HCT116 (cell line): ENCODE measurements around the gene PPIF. TPM values are rescaled to one million over a fixed set of nuclear protein-coding genes. Genes with fewer than 3 reads are reported as not detected.

Experiments
- ATAC-seq: fragments of 200-7000 bp; cut with Tn5 transposase; 2 replicates; pipeline ENCODE4 v1.9.1; 2020; ENCODE audit warnings: mild to moderate bottlenecking, moderate library complexity
- BruUV-seq: library from RNA; stranded (reverse); fragments of 400-500 nt; replicated peaks from 2 replicates; lab custom pipeline; 2021; lab: Mats Ljungman, UMichigan
- CTCF ChIA-PET: fragments of 300-600 bp; sonication (Branson Sonifier 250); formaldehyde crosslinking; loops from one replicate; lab custom pipeline; 2021; ENCODE audit warnings: antibody characterized with exemption; lab: Charles Lee
- POLR2A ChIA-PET: fragments of 300-600, 350-600 bp; sonication (Branson Sonifier 250); formaldehyde crosslinking; loops from one replicate; lab custom pipeline; 2021; ENCODE audit warnings: antibody characterized with exemption; lab: Charles Lee
- RAD21 ChIA-PET, 2 experiments: fragments of 300-600 bp; sonication (Branson Sonifier 250); formaldehyde crosslinking; loops; one replicate each; lab custom pipeline; 2023; ENCODE audit warnings: low total read pairs in 2 of 2; ENCODE audit not compliant: uncharacterized antibody in 2 of 2, unreplicated experiment in 2 of 2, low non-redundant PET in 1 of 2; lab: Charles Lee
- DNase-seq: peaks from one replicate; pipeline ENCODE4 v3.0.0-alpha.2; 2010; ENCODE audit warnings: low read depth, low spot score
- H2AFZ ChIP-seq: fragments of 200-600 bp; shearing (Covaris generic), sonication (generic); 2 replicates; pipeline ENCODE4 v1.6.1; 2017; ENCODE audit warnings: low read depth, mixed run types, mixed read lengths, antibody characterized with exemption, low read length; ENCODE audit not compliant: poor library complexity, severe bottlenecking
- H3K27ac ChIP-seq: 2 replicates; pipeline ENCODE4 v1.5.1; 2012; ENCODE audit warnings: low read depth, low read length
- H3K27me3 ChIP-seq: fragments of 200-600 bp; sonication (generic); 2 replicates; pipeline ENCODE4 v1.6.1; 2016; ENCODE audit warnings: mixed run types, low read length, mixed read lengths; ENCODE audit not compliant: insufficient read depth
- H3K36me3 ChIP-seq, 2 experiments: fragments of 200-500 bp in 1 of 2; fragments of 200-600 bp in 1 of 2; sonication (Bioruptor generic) in 1 of 2; sonication (generic) in 1 of 2; 2 replicates each; pipeline versions ENCODE4 v1.5.1 to v1.6.1; 2014 to 2016; ENCODE audit warnings: low read length in 2 of 2, inconsistent platforms in 1 of 2, mixed read lengths in 1 of 2, mixed run types in 1 of 2; ENCODE audit not compliant: insufficient read depth in 2 of 2, control insufficient read depth in 1 of 2
- H3K4me1 ChIP-seq, 2 experiments: fragments of 200-600 bp in 1 of 2; sonication (generic) in 1 of 2; 2 replicates each; pipeline versions ENCODE4 v1.5.1 to v1.6.1; 2012 to 2017; ENCODE audit warnings: low read length in 2 of 2, inconsistent platforms in 1 of 2, mild to moderate bottlenecking in 1 of 2, mixed read lengths in 1 of 2, mixed run types in 1 of 2, moderate library complexity in 1 of 2; ENCODE audit not compliant: insufficient read depth in 2 of 2, control insufficient read depth in 1 of 2
- H3K4me2 ChIP-seq: fragments of 200-600 bp; sonication (generic); 2 replicates; pipeline ENCODE4 v1.6.1; 2017; ENCODE audit warnings: mixed run types, low read length, mixed read lengths
- H3K4me3 ChIP-seq, 2 experiments: fragments of 200-600 bp in 1 of 2; sonication (generic) in 1 of 2; replicated peaks in 1 of 2; 2 replicates each; pipeline ENCODE4 v1.5.1; 2011 to 2016; ENCODE audit warnings: low read length in 2 of 2, control low read depth in 1 of 2, low read depth in 1 of 2, mild to moderate bottlenecking in 1 of 2, mixed read lengths in 1 of 2, mixed run types in 1 of 2
- H3K79me2 ChIP-seq: fragments of 200-600 bp; sonication (generic); 2 replicates; pipeline ENCODE4 v1.6.1; 2017; ENCODE audit warnings: mild to moderate bottlenecking, mixed run types, low read length, moderate library complexity, mixed read lengths; ENCODE audit not compliant: insufficient read depth
- H3K9ac ChIP-seq: fragments of 200-600 bp; sonication (generic); 2 replicates; pipeline ENCODE4 v1.6.1; 2016; ENCODE audit warnings: low read length, mixed read lengths
- H3K9me2 ChIP-seq: fragments of 200-600 bp; sonication (generic), shearing (Covaris generic); 2 replicates; pipeline ENCODE4 v1.6.1; 2017; ENCODE audit warnings: mixed run types, mild to moderate bottlenecking, moderate library complexity; ENCODE audit not compliant: insufficient read depth
- H3K9me3 ChIP-seq, 2 experiments: fragments of 200-500 bp in 1 of 2; fragments of 200-600 bp in 1 of 2; sonication (Bioruptor generic) in 1 of 2; sonication (generic) in 1 of 2; 2 replicates each; pipeline ENCODE4 v1.6.1; 2014 to 2017; ENCODE audit warnings: low read length in 2 of 2, mixed read lengths in 2 of 2, inconsistent platforms in 1 of 2, low read depth in 1 of 2, mild to moderate bottlenecking in 1 of 2, mixed run types in 1 of 2, moderate library complexity in 1 of 2; ENCODE audit not compliant: control insufficient read depth in 1 of 2, insufficient read depth in 1 of 2
- H4K20me1 ChIP-seq: fragments of 200-600 bp; sonication (generic), shearing (Covaris generic); 2 replicates; pipeline ENCODE4 v1.6.1; 2017; ENCODE audit warnings: mixed run types, mild to moderate bottlenecking, moderate library complexity; ENCODE audit not compliant: insufficient read depth
- ATF3 ChIP-seq: IDR thresholded peaks from 2 replicates; pipeline ENCODE4 v1.6.1; 2012
- CBX3 ChIP-seq: IDR thresholded peaks from 2 replicates; pipeline ENCODE4 v1.6.1; 2012; ENCODE audit warnings: low read depth
- EGR1 ChIP-seq: IDR thresholded peaks from 2 replicates; pipeline ENCODE4 v1.6.1; 2012; ENCODE audit warnings: low read depth
- EZH2 ChIP-seq: fragments of 200-600 bp; sonication (generic); IDR thresholded peaks from 2 replicates; pipeline ENCODE4 v1.6.1; 2017; ENCODE audit warnings: antibody characterized with exemption, mixed run types
- EZH2phosphoT487 ChIP-seq: fragments of 200-600 bp; IDR thresholded peaks from 2 replicates; pipeline ENCODE4 v1.6.1; 2018; ENCODE audit warnings: antibody characterized with exemption, borderline replicate concordance
- FOSL1 ChIP-seq: IDR thresholded peaks from 2 replicates; pipeline ENCODE4 v1.6.1; 2012; ENCODE audit warnings: low read depth
- MAX ChIP-seq: IDR thresholded peaks from 2 replicates; pipeline ENCODE4 v1.6.1; 2012
- POLR2AphosphoS5 ChIP-seq: IDR thresholded peaks from 2 replicates; pipeline ENCODE4 v1.6.1; 2011; ENCODE audit warnings: mild to moderate bottlenecking, low read depth, low read length, moderate library complexity
- REST ChIP-seq: IDR thresholded peaks from 2 replicates; pipeline ENCODE4 v1.6.1; 2012; ENCODE audit warnings: low read depth
- SIN3A ChIP-seq: IDR thresholded peaks from 2 replicates; pipeline ENCODE4 v1.6.1; 2012; ENCODE audit warnings: low read depth
- SP1 ChIP-seq: IDR thresholded peaks from 2 replicates; pipeline ENCODE4 v1.6.1; 2012; ENCODE audit warnings: low read depth
- ZNF274 ChIP-seq: fragments of 200-500 bp; sonication (Bioruptor generic); IDR thresholded peaks from 2 replicates; pipeline ENCODE4 v1.6.1; 2014; ENCODE audit warnings: mild to moderate bottlenecking, low read depth, low read length, inconsistent platforms
- intact Hi-C: fragments of 100-400 bp; cut with micrococcal nuclease; formaldehyde crosslinking; loops from 2 replicates; pipeline ENCODE4 v1.10.0; 2022
- total RNA-seq: library from RNA; stranded (reverse); gene quantifications from one replicate; pipeline ENCODE4 v1.2.1, GENCODE V29; 2021; ENCODE audit not compliant: unreplicated experiment

PPIF gene
- total RNA-seq, 1 experiment from 2014 or later = 85.0 TPM

- no peaks in the 10 kb centered on the region for H4K20me1 ChIP-seq
- intact Hi-C loops = no loop called here
- DNase-seq = no peak
- 0 out of 2 replicates have a peak, but pooled peaks have one; percentile 15 for ATAC-seq
- H3K4me1 ChIP-seq = no peaks in the 10 kb centered on the region
- TF ChIP-seq MAX (no peak), SIN3A (no peak), CBX3 (no peak), ZNF274 (no peak), REST (no peak), EZH2phosphoT487 (no peak), ATF3 (no peak), EGR1 (no peak), EZH2 (no peak), POLR2AphosphoS5 (no peak), FOSL1 (no peak), SP1 (no peak)
- H3K9ac ChIP-seq = no peak overlapping the region
- H3K9me3 ChIP-seq = no peaks in the 10 kb centered on the region
- no peaks in the 10 kb centered on the region for H3K36me3 ChIP-seq
- H3K27ac ChIP-seq = no peak overlapping the region
- no peak overlapping the region for H3K4me3 ChIP-seq
- CTCF ChIA-PET = no interaction called here
- RAD21 ChIA-PET = interaction anchor here in 1 of 2 experiments (0.5 kb wide), 1 partner anchor 45 kb away, joined by 3 read pairs; no protein-coding TSS in a partner anchor
- BruUV-seq = no TSS peak
- H3K4me2 ChIP-seq = no peak overlapping the region
- no peaks in the 10 kb centered on the region for H3K9me2 ChIP-seq
- H3K79me2 ChIP-seq = no peaks in the 10 kb centered on the region
- H2AFZ ChIP-seq = no peak overlapping the region
- H3K27me3 ChIP-seq = no peaks in the 10 kb centered on the region
- POLR2A ChIA-PET = no interaction called here
Observed at GRCh38 chr10:79380946-79381721, 33.9 kb downstream of the PPIF start.
